Liver (tissue), 9 donors: ENCODE results near the gene FRMPD1. TPM values are rescaled to one million over a fixed set of nuclear protein-coding genes. Genes with fewer than 3 reads are reported as not detected.

Experiments
- DNase-seq: peaks from one replicate; pipeline ENCODE4 v3.0.0-alpha.2; 2017; ENCODE audit warnings: low spot score
- H3K27ac ChIP-seq, 2 donors: one replicate each; pipeline ENCODE4 v1.7.0; 2013; ENCODE audit warnings: inconsistent platforms in 2 of 2, low read length in 2 of 2, control low read depth in 1 of 2, low read depth in 1 of 2, mild to moderate bottlenecking in 1 of 2
- H3K27me3 ChIP-seq, 4 donors: one replicate each; pipeline versions ENCODE4 v1.6.1 to v1.7.0; 2013; ENCODE audit warnings: low read length in 3 of 4, inconsistent platforms in 1 of 4, mild to moderate bottlenecking in 1 of 4, moderate library complexity in 1 of 4; ENCODE audit not compliant: control insufficient read depth in 4 of 4, insufficient read depth in 4 of 4
- H3K36me3 ChIP-seq, 4 donors: one replicate each; pipeline versions ENCODE4 v1.6.1 to v1.7.0; 2013; ENCODE audit warnings: low read length in 3 of 4, mild to moderate bottlenecking in 3 of 4, low read depth in 1 of 4, moderate library complexity in 1 of 4; ENCODE audit not compliant: control insufficient read depth in 4 of 4, insufficient read depth in 3 of 4
- H3K4me1 ChIP-seq, 4 donors: one replicate each; pipeline versions ENCODE4 v1.6.1 to v1.7.0; 2013; ENCODE audit warnings: low read length in 3 of 4, mild to moderate bottlenecking in 3 of 4, moderate library complexity in 1 of 4; ENCODE audit not compliant: control insufficient read depth in 4 of 4, insufficient read depth in 4 of 4
- H3K4me3 ChIP-seq, 3 donors: one replicate each; pipeline versions ENCODE4 v1.6.1 to v1.7.0; 2013; ENCODE audit warnings: low read length in 3 of 3, control low read depth in 1 of 3, low read depth in 1 of 3, mild to moderate bottlenecking in 1 of 3
- H3K9ac ChIP-seq, 2 donors: one replicate each; pipeline ENCODE4 v1.7.0; 2013; ENCODE audit warnings: low read length in 2 of 2, mild to moderate bottlenecking in 2 of 2, moderate library complexity in 2 of 2, control low read depth in 1 of 2, low read depth in 1 of 2
- H3K9me3 ChIP-seq, 4 donors: one replicate each; pipeline versions ENCODE4 v1.6.1 to v1.7.0; 2013; ENCODE audit warnings: low read length in 3 of 4; ENCODE audit not compliant: control insufficient read depth in 4 of 4
- CTCF ChIP-seq: fragments of 150-350 bp; IDR thresholded peaks from 2 replicates; pipeline ENCODE4 v1.5.1; 2017; ENCODE audit warnings: improper control_type of control experiment, low read depth, low read length; ENCODE audit not compliant: missing input control
- EGR1 ChIP-seq, 2 donors: IDR thresholded peaks; 2 replicates each; pipeline ENCODE4 v1.6.1; 2016 to 2018; ENCODE audit warnings: antibody characterized with exemption in 2 of 2, low read depth in 2 of 2
- FOXA1 ChIP-seq: IDR thresholded peaks from 2 replicates; pipeline ENCODE4 v1.6.1; 2016; ENCODE audit warnings: antibody characterized with exemption
- FOXA2 ChIP-seq: IDR thresholded peaks from 2 replicates; pipeline ENCODE4 v1.6.1; 2016; ENCODE audit warnings: antibody characterized with exemption
- GABPA ChIP-seq, 2 donors: IDR thresholded peaks in 1 of 2; conservative IDR thresholded peaks in 1 of 2; 2 replicates each; pipeline ENCODE4 v1.6.1; 2016; ENCODE audit warnings: antibody characterized with exemption in 2 of 2, mild to moderate bottlenecking in 1 of 2, moderate library complexity in 1 of 2
- HNF4A ChIP-seq, 2 donors: conservative IDR thresholded peaks; 2 replicates each; pipeline ENCODE4 v1.6.1; 2016; ENCODE audit warnings: antibody characterized with exemption in 2 of 2, mild to moderate bottlenecking in 2 of 2
- HNF4G ChIP-seq: IDR thresholded peaks from 2 replicates; pipeline ENCODE4 v1.6.1; 2016; ENCODE audit warnings: antibody characterized with exemption
- JUND ChIP-seq, 2 donors: IDR thresholded peaks; 2 replicates each; pipeline ENCODE4 v1.6.1; 2016; ENCODE audit warnings: antibody characterized with exemption in 2 of 2
- NR2F2 ChIP-seq: IDR thresholded peaks from 2 replicates; pipeline ENCODE4 v1.6.1; 2016; ENCODE audit warnings: antibody characterized with exemption
- RAD21 ChIP-seq, 2 donors: IDR thresholded peaks; 2 replicates each; pipeline ENCODE4 v1.6.1; 2016; ENCODE audit warnings: antibody characterized with exemption in 2 of 2, mild to moderate bottlenecking in 2 of 2
- REST ChIP-seq: IDR thresholded peaks from 2 replicates; pipeline ENCODE4 v1.6.1; 2016; ENCODE audit warnings: antibody characterized with exemption, mild to moderate bottlenecking
- RXRA ChIP-seq, 2 donors: IDR thresholded peaks; 2 replicates each; pipeline ENCODE4 v1.6.1; 2017 to 2018; ENCODE audit warnings: antibody characterized with exemption in 2 of 2, mild to moderate bottlenecking in 1 of 2
- SP1 ChIP-seq: IDR thresholded peaks from 2 replicates; pipeline ENCODE4 v1.6.1; 2018; ENCODE audit warnings: antibody characterized with exemption, mild to moderate bottlenecking
- TAF1 ChIP-seq: conservative IDR thresholded peaks from 2 replicates; pipeline ENCODE4 v1.6.1; 2016; ENCODE audit warnings: antibody characterized with exemption, mild to moderate bottlenecking
- YY1 ChIP-seq: IDR thresholded peaks from 2 replicates; pipeline ENCODE4 v1.6.1; 2016; ENCODE audit warnings: antibody characterized with exemption, mild to moderate bottlenecking
- WGBS: extraction: QIAGEN DNeasy Blood & Tissue Kit; methylation state at CpG from one replicate; pipeline ENCODE4 v1.1.7; 2013; 5-methylcytosine and 5-hydroxymethylcytosine counted together
- polyA plus RNA-seq, 2 donors: library from polyadenylated mRNA; stranded (reverse) in 1 of 2; unstranded in 1 of 2; fragments of 200-250 nt in 1 of 2; fragments of >200 nt in 1 of 2; fragmentation: Nextera tagmentation in 1 of 2; extraction: Ambion mirVana in 1 of 2; gene quantifications; one replicate each; pipeline versions ENCODE4 v1.2.1 to v1.2.3, GENCODE V29; 2013 to 2015
- total RNA-seq, 2 donors: library from RNA; depleted of rRNA; stranded (reverse); fragments of >200 nt; gene quantifications; one replicate each; pipeline ENCODE4 v1.2.3, GENCODE V29; 2014
- TF ChIP-seq, protein P1 (sequence below): IDR thresholded peaks from 2 replicates; pipeline ENCODE4 v1.6.1; 2016; ENCODE audit warnings: antibody characterized with exemption
- TF ChIP-seq, protein P2 (sequence below): IDR thresholded peaks from 2 replicates; pipeline ENCODE4 v1.6.1; 2016; ENCODE audit warnings: antibody characterized with exemption
- TF ChIP-seq, protein P3 (sequence below): IDR thresholded peaks from 2 replicates; pipeline ENCODE4 v1.6.1; 2016; ENCODE audit warnings: antibody characterized with exemption
- donor health status: healthy.
- donor health status: healthy.
- donor health status: healthy.
- donor health status: healthy.
- donor health status: healthy.

Gene FRMPD1
- total and polyA plus RNA-seq, 4 donors = 0.06 to 1.8 (median 0.17) TPM

- Histone ChIP-seq H3K9ac (no peak overlapping the region), H3K36me3 (no peaks in the 10 kb centered on the region), H3K4me1 (no peaks in the 10 kb centered on the region), H3K27ac (no peak overlapping the region), H3K4me3 (no peak overlapping the region), H3K9me3 (no peaks in the 10 kb centered on the region), H3K27me3 (no peaks in the 10 kb centered on the region)
- TF ChIP-seq TAF1 = no peak
- no peak for TF ChIP-seq YY1
- TF ChIP-seq REST = no peak
- TF ChIP-seq SP1 = no peak
- TF ChIP-seq JUND (IDR thresholded peaks at IDR 0.05) = no peak
- no peak for TF ChIP-seq HNF4G
- no peak for TF ChIP-seq RXRA (IDR thresholded peaks at IDR 0.05)
- TF ChIP-seq, protein P1, sequence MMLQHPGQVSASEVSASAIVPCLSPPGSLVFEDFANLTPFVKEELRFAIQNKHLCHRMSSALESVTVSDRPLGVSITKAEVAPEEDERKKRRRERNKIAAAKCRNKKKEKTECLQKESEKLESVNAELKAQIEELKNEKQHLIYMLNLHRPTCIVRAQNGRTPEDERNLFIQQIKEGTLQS = no peak
- TF ChIP-seq FOXA1 = no peak
- 56% methylated on average over 1 of the region's 1 CpG for WGBS
- no peak for DNase-seq
Measured at GRCh38 chr9:37611961-37612360, 38.8 kb upstream of the FRMPD1 start.

GRCh38 chr9:37617161-37617560 lies 33.6 kb upstream of the FRMPD1 start:
- WGBS = 84% methylated on average over 2 of the region's 2 CpGs
- no peaks in the 10 kb centered on the region for H3K27me3 ChIP-seq
- no peak overlapping the region for H3K9ac ChIP-seq

More at GRCh38 chr9:37617161-37617560, 33.6 kb upstream of the FRMPD1 start:
- Histone ChIP-seq H3K4me1 (no peaks in the 10 kb centered on the region), H3K27ac (no peak overlapping the region), H3K4me3 (no peak overlapping the region), H3K9me3 (no peaks in the 10 kb centered on the region), H3K36me3 (no peaks in the 10 kb centered on the region)
- no peak for DNase-seq
- no peak for TF ChIP-seq REST
- TF ChIP-seq, protein P2, sequence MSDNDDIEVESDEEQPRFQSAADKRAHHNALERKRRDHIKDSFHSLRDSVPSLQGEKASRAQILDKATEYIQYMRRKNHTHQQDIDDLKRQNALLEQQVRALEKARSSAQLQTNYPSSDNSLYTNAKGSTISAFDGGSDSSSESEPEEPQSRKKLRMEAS = no peak
- no peak for TF ChIP-seq NR2F2
- no peak for TF ChIP-seq YY1
- no peak for TF ChIP-seq HNF4A (conservative IDR thresholded peaks at IDR 0.05)
- no peak for TF ChIP-seq GABPA (IDR thresholded peaks at IDR 0.05 in 1 of 2, conservative IDR thresholded peaks at IDR 0.05 in 1 of 2)
- no peak for TF ChIP-seq TAF1
- TF ChIP-seq HNF4G = no peak
- TF ChIP-seq FOXA1 = no peak
- TF ChIP-seq FOXA2 = no peak
- TF ChIP-seq SP1 = no peak
- TF ChIP-seq CTCF = no peak
- TF ChIP-seq RAD21 (IDR thresholded peaks at IDR 0.05) = no peak
- TF ChIP-seq EGR1 (IDR thresholded peaks at IDR 0.05; ENCODE audit: low read depth in 2 of 2) = no peak
- no peak for TF ChIP-seq JUND (IDR thresholded peaks at IDR 0.05)
- TF ChIP-seq, protein P3, sequence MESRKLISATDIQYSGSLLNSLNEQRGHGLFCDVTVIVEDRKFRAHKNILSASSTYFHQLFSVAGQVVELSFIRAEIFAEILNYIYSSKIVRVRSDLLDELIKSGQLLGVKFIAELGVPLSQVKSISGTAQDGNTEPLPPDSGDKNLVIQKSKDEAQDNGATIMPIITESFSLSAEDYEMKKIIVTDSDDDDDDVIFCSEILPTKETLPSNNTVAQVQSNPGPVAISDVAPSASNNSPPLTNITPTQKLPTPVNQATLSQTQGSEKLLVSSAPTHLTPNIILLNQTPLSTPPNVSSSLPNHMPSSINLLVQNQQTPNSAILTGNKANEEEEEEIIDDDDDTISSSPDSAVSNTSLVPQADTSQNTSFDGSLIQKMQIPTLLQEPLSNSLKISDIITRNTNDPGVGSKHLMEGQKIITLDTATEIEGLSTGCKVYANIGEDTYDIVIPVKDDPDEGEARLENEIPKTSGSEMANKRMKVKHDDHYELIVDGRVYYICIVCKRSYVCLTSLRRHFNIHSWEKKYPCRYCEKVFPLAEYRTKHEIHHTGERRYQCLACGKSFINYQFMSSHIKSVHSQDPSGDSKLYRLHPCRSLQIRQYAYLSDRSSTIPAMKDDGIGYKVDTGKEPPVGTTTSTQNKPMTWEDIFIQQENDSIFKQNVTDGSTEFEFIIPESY = no peak
- TF ChIP-seq, protein P1 = no peak
